Measurements from ENCODE around the gene GNB5.

GRCh38 chr15:52181938-52182780 is 9.0 kb downstream of the GNB5 start:
- TF ChIP-seq CTCF (IDR thresholded peaks at IDR 0.05) (no peak), TCF7L2 (IDR thresholded peaks at IDR 0.05; ENCODE audit: low read depth, low read length) (no peak)

Data from Panc1 (cell line).